ENCODE results near the gene MMP17.

MMP17 gene

DNA sequence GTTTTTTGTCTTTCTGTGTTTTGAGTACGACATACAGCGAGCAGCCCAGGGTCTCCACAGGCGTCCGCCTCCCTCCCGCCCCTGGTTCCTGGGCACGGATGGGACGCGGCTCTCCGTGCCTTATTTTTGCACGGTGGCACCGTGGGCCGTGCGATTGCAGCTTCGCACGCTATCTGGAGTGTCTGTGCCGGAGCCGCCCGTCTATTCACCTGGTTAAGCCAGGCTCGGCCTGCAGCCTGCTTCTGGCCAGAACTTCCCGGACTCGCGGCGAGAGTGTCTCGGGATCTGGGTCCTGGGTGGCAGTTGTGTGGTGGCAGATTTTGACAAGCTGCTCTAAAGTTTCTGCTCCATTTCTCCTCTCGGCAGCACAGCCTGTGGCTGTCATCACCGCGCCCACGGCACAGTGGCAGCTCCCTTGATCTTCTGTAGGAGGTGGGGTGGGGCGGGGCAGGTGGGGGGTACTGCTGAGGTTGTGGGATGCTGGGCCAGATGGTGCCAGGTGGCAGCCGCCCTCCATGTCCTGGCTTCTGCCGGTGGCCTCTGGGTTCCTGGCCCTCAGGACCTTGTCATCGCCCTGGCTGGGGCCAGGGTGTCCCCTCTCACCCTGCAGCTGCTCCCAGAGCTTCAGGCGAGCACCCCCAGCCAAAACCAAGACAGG is 2.9 kb downstream of the MMP17 start:
- DNase-seq, result no peak

DNA sequence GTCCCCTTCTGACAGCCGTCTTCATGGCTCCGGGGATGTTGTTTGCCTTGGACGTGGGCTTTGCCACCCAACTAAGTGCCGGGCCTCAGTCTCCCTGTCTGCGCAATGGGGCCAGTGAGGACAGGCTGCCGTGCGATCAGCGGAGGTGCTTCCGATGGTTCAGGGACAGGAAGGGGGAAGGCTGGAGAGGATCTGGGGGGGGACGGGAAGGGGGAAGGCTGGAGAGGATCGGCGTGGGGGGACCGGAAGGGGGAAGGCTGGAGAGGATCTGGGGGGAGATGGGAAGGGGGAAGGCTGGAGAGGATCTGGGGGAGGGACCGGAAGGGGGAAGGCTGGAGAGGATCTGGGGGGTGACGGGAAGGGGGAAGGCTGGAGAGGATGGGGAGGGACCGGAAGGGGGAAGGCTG is 3.4 kb downstream of the MMP17 start:
- DNase-seq, result no peak

DNA sequence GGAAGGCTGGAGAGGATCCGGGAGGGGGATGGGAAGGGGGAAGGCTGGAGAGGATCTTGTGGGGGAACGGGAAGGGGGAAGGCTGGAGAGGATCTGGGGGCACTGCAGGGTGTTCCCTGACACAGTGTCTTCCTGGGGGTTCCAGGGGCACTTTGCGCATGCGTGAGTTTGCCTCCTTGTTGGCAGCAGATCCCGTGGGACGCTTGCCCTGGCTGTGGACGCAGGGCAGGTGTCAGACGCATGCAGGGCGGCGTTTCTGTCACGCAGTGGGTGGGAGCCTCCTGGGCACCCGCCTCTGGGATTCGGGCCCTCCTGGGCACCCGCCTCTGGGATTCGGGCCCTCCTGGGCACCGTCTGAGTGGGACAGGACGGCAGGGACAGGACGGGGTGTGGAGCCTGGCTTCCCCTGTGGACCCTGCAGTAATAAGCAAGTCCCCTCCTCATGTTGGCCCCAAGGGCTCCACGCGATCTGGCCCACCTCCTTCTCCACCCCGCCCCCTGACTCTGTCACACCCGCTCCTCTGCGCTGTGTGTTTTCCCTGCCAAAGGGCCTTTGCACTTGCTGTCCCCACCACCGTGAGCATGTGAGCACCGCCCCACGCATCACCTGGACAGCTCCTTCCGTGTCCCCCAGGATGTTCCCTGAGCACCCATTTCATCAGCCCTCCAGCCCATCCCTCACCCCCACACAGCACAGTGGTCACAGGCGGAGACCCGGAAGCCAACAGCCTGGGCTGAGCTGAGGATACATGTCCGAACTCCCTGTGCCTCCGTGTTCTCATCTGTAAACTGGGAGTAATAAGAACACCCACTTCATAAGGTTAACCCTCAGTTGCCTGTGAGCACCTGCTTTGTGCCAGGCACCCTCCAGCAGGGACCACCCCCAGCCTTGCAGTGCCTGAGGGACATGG is 4.4 kb downstream of the MMP17 start:
- no peak for DNase-seq

DNA sequence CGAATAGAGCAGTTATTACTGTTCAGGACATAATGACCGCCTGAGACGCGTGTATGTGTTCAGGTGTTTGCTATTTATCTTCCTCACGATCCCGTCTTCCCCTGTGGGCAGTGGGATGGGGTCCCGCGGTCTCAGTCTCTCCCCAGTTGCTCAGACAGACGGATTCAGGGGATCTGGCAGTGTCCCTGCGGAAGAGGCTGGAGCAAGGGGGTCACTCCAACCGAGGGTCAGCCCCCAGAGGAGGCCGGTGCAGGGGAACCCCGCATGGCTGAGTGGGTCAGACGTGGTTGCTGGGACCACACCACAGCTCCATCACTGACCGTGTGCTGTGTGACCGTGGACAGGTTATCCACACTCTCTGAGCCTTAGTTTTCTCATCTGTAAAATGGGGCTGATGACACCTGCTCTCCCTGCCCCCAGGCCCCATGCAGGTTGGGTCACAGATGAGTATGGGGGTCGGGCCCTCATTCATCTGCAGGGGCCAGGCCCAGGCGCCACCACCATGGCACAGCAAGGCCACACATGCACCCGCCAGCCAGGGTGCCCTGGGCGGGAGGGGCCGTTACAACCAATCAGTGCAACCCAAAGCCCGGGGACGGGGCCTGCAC is 5.2 kb downstream of the MMP17 start:
- DNase-seq, result no peak

DNA sequence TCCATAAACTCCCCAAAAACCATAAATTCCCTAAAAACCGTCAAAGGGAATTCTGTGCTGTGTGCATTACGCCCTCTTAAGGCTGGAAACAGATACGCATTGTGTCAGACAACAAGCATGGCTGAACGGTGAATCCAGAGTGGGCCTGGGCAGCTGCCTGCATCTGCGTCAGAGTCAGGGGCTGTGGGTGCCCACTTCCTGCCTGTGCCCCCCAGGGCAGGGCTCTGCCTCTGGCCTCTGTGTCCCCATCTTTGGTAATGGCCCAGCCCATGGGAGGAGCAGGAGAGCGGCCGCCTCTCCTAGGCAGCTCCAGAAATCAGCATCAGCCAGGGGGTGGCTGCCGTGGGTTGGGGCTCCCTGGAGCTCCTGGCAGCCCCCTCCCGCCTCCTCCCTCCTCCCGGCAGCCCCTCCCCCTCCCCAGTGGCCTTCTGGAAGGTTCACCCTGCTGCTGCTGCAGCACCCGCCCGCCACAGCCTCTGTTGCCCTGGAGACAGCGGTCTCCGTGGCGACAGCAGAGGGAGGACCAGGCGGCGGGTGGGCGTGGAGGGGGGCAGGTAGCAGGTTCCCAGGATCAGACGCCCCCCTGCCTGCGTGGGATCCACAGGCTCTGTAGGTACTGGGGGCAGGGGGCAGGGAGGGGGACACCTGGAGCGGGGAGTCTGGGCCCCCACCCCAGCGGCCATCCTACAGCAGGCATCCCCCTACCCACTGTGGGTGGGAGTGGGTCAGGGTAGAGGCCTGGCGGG is 5.9 kb downstream of the MMP17 start:
- DNase-seq, result no peak

DNA sequence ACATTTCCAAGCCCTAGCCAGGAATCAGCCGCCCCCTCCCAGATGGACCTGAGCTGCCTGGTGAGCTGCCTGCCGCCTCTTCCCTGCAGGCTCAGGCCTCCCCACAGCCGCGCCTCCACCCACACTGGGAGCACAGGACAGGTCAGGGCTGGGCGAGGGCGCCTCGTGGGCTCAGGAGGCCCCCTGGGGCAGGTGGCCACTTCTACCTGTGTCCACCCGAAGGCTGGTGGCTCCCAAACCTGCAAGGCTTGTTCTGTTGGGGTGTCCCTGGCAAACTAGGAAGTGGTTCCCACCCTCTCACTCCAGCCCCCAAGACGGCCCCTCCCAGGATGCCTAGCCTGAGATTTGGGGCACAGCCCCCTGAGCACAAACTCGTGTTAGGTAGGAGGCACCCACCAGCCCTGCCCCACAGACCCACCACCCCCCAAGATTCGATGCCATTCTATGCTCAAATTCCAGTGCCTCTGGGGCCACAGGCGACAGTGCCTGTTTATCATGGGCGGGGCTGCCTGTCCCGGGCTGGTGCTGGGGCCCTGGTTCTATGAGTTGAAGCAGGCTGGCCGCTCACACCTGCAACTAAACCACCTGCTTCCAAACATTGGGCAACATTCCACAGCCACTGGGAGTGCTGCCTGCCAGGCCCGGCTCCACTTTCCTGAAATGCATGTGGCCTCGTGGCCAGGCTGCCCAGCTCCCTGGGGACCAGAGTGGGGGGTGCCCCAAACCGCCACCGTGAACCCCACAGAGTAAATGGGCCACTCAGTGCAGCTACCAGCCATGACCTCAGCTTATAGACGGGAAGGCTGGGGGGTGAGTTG is 6.8 kb downstream of the MMP17 start:
- DNase-seq, result no peak

DNA sequence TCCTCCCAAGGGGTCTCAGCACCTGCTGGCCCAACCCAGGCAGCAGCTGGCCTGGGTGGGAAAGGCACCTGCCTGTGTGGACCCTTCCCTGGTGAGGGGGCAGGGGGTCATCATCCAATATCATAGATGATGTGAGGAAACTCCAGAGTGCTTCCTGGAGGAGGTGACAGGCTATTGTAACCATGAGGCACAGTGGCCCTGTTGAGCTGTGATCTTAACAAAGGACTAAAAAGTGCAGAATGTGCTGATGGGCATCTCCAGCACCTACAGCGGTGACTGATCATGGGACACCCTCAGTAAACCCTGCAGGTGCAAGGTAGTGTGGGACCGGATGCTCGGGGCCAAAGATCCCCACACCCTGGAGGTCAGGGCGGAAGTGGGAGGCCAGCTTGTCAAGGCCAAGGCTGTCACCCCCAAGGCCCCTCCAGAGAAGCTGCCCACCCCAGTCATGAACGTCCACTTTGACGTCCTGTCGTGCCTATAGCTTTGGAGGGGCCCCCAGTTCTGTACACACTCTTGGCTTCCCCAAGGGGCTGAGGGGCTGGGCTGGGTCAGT is 7.5 kb downstream of the MMP17 start:
- DNase-seq, result no peak

DNA sequence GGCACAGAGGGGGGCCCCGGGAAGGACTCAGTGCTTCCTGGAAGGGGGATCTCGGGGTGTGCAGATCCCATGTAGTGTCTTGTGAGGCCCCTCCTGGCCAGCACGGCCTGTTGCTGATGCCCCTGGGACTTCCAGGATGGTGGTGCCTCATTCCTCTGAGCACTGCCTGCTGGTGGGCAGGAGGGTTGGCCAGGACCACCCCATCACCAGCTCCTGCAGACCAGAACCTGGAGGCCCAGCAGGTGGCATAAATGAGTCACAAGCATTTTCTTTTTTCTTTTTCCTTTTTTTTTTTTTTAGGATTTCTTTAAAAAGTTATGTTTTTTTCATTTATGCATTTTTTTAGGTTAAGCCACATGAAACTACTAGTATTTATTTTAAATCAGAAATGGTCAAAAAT is 8.0 kb downstream of the MMP17 start:
- DNase-seq, result no peak

DNA sequence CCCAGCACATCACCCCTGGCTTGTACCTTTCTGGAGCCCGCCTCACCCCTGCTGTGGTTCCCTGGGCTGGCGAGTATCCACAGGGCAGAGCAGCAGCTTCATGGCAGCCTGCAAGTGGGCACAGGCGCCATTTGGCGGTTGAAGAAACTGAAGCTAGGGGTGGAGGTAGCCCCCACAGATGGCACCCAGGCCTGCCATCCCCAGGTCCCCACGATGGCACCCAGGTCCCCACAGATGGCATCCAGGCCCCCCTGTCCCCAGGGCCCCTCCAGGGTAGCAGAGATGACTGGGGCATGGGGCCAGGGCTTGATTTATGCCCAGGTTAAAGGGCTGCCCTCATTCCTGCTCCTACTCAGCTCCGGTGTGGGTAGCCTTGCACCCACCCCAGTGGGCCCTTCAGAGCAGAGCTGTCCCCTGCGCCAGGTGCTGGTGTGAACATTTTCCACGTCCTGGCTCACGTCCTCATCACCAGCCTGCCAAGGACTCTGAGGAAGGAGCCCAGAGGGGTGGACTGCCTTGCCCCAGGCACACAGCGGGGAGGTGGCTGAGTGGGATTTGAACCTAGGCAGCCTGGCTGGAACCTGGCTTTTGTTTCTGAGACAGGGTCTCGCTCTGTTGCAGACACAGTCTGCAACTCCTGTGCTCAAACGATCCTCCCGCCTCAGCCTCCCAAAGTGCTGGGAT is 8.7 kb downstream of the MMP17 start:
- DNase-seq, result no peak

DNA sequence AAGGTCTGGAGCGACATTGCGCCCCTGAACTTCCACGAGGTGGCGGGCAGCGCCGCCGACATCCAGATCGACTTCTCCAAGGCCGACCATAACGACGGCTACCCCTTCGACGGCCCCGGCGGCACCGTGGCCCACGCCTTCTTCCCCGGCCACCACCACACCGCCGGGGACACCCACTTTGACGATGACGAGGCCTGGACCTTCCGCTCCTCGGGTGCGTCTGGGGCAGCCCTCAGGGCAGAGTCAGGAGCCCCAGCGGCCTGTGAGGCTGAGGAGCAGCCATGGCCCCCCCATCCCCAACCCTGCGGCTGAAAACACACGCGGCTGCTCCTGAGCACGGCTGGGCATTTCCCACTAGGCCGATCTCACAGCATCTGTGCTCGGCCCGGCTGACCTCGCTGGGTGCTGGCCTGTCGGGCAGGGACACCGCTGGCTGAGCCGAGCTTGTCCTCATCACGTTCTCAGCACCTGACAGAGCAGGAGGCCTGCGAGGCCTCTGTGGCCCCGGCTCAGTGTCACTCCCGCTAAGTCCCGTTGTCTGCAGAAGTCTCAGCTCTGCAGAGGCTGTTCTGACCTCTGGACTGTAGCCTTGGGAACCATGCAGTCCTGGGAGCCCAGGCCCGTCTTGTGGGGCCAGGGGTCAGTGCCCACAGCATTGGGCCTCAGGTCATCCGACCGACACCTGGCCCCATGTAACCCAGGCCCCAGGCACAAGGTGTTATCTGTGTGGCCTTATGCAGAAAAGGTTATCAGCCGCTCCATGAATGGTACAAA is 12.6 kb downstream of the MMP17 start:
- no peak for DNase-seq

DNA sequence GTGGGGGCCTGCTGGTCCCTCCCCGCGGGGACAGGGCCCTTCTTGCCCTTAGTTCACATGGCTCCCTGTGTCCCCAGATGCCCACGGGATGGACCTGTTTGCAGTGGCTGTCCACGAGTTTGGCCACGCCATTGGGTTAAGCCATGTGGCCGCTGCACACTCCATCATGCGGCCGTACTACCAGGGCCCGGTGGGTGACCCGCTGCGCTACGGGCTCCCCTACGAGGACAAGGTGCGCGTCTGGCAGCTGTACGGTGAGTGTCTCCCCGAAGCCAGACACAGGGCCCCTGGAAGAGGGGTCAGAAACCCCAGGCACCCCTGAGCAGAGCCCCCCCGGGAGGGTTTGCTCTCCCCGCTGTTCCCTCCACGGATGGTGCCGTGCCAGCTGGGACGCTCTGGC is 13.4 kb downstream of the MMP17 start:
- DNase-seq, result no peak

DNA sequence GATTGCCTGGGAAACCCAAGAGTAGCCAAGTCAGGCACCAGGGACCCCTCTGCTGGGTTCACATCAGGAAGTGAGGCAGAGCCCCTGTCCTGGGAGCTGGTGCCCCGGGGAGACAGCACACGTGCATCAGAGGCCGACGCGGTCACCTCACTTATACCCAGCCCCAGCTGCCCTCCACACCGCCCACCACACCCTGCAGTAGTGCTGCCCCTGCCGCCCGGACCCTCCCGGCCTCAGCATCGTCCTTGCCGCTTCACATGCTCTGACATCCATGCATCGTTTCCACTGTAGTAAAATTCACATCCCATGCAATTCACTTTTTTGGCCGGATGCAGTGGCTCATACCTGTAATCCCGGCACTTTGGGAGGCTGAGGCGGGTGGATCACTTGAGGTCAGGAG is 14.0 kb downstream of the MMP17 start:
- no peak for DNase-seq

DNA sequence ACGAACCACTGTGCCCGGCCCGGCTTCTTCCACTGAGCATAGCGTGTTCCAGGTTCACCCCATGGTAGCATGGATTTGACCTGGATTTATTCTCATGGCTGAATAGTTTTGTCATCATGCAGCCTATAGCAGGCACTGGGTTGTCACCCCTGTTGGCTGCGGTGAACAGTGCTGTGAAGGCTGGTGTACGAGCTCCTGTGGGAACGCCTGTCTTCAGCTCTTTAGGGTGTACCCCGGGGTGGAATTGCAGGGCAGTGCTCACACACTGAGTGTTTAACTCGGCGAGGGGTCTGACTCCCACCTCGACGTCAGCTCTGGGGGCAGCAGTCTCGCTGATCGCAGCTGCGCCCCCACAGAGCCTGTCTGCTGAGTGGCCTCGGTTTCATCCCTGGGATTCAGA is 15.3 kb downstream of the MMP17 start:
- no peak for DNase-seq

DNA sequence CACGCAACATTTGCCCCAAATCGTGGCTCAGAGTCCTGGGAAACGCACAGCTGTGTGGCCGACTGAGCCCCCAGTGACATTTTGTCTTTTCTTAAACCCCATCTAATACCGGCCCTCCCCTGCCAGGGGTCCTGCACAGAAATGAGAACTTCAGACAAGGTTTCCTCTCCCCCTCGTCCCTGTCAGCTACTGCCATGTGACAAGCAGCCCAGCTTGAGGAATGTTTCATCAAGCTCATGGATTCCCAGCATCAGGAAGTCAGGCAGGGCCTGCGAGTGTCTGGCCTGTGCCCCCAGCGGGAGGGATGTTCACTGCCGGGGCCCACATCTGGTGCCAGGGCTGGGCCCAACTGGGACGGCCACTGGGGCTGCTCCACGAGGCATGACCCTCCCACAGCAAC is 15.9 kb downstream of the MMP17 start:
- DNase-seq, result no peak

DNA sequence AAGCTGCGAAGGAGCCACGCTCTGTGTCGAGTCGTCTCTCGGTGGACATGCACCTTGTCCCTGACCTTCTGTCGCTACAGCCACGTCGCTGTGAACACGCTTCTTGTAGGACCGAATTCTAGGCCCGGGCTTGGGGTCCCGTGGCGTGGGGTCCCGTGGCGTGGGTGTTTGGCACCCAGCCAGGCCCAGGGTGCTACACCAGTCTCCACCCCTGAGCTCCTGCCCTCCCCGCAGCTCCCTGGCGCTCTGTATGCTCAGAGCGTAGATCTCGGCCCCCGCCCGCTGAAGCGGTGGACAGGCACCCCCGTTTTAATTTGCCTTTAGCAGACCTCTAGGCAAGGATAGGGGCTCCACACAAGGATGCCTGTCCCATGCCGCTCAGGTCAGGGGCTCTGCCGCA is 16.5 kb downstream of the MMP17 start:
- DNase-seq, result no peak

DNA sequence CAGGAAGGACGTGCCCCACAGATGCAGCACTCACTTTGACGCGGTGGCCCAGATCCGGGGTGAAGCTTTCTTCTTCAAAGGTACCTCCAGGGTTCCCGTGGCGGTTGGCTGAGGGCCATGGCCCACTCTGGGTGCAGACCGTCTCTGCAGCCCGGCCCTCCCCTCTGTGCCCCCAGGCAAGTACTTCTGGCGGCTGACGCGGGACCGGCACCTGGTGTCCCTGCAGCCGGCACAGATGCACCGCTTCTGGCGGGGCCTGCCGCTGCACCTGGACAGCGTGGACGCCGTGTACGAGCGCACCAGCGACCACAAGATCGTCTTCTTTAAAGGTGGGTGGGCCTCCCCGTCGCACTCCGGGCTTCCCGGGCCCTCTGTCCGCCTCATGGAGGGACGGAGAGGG is 16.9 kb downstream of the MMP17 start:
- no peak for DNase-seq

DNA sequence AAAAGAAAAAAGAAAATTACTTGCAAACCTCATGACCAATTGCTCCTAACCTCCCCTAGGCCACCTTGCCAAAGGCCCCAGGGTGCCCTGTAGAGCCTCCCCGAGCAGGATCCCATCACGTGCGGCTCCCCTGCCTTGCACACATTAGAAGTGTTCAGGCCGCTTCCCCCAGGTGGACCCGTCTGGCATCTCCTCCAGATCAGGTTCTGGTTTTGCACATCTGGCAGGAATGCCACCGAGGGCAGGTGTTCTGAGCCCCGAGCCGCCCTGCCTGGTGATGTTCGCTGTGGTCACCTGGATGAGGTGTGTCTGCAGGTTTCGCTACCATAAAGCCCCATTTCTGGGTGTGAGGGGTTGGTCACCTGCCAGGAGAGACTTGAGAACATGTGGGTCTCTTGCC is 19.3 kb downstream of the MMP17 start:
- DNase-seq, result no peak

DNA sequence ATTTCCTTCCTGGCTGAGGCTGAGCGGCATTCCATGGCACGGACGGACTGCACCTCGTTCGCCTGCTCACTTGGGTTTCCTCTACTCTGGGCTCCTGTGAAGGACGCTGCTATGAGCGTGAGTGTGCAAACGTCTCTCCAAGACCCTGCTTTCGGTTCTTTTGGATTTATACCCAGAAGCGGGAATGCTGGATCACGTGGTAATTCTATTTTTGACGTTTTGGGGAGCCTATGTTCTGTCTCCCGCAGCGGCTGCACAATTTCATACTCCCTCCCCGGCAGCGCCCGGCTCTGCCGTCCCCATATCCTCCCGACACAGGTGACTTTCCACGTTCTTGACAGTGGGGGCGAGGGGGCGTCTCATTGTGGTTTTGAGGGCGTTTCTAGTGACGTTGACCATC is 20.6 kb downstream of the MMP17 start:
- DNase-seq, result no peak

DNA sequence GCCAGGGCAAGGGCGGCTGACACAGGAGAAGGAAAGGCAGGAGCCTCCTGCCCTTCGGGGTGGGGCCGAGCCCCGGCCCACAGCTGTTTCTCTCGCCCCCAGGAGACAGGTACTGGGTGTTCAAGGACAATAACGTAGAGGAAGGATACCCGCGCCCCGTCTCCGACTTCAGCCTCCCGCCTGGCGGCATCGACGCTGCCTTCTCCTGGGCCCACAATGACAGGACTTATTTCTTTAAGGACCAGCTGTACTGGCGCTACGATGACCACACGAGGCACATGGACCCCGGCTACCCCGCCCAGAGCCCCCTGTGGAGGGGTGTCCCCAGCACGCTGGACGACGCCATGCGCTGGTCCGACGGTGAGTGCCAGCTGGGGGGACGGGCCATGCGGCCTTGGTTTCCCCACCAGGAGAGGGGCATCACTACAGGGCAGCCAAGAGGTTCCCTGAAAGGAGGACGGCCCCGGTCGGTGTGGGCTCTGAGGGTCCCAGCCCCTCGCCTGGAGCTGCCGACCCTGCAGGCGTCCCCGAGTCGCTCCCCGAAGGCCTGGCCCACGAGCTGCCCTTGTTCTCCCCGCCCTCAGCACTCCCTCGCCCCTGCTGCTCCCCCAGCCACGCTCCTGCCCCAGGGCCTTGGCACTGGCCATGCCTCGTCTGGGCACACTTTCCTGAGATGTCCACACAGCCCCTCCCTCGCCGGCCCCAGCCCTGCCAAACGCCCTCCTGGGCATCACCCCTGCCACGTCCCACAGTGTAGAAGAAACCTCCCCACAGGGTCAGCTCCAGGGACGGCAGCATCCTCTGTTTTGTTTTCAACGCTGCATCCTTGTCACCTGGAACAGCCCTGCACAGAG is 21.7 kb downstream of the MMP17 start:
- DNase-seq, result no peak

Data from activated CD4-positive, CD25-positive, alpha-beta regulatory T cell treated with anti-CD3 and anti-CD28 coated beads, Interleukin-2, amount 50 U/mL, for 72 hours (primary cell).